GM21737 (cell line): ENCODE results near the gene CLEC2D.
A peak's percentile ranks its signal among the peaks of the same experiment; 100 is the strongest.
"Not testable (repeated sequence)": the region's sequence is repeated elsewhere in the genome, so short reads cannot be mapped to it uniquely, and the experiment has no call there.

Experiments used
- ATAC-seq: cut with Tn5 transposase; IDR thresholded peaks from one replicate; pipeline ENCODE4 v1.9.1; 2021; ENCODE audit warnings: mild to moderate bottlenecking, moderate library complexity; ENCODE audit not compliant: unreplicated experiment

CLEC2D gene

GRCh38 chr12:9669534-9669933, at the start of gene CLEC2D:
Gene CLEC2D (plus strand): TSS chr12:9669713. CDS start chr12:9669735, 22 bp downstream.
- ATAC-seq = peak; percentile 31

- no peak for ATAC-seq
Measured at GRCh38 chr12:9625019-9625418, 44.5 kb upstream of the CLEC2D start.

GRCh38 chr12:9626291-9626690, 43.2 kb upstream of the CLEC2D start:
- ATAC-seq = no peak

GRCh38 chr12:9626821-9627220, 42.7 kb upstream of the CLEC2D start:
- no peak for ATAC-seq

- ATAC-seq = no peak
Measured at GRCh38 chr12:9632766-9633165, 36.7 kb upstream of the CLEC2D start.

- ATAC-seq = no peak
Measured at GRCh38 chr12:9634177-9634803, 35.2 kb upstream of the CLEC2D start.

GRCh38 chr12:9634969-9635754, 34.4 kb upstream of the CLEC2D start:
- ATAC-seq = no peak

GRCh38 chr12:9636150-9636850, 33.2 kb upstream of the CLEC2D start:
- ATAC-seq = no peak

GRCh38 chr12:9636851-9637206, 32.7 kb upstream of the CLEC2D start:
- ATAC-seq = no peak

- ATAC-seq = no peak
Measured at GRCh38 chr12:9640024-9640423, 29.5 kb upstream of the CLEC2D start.

- no peak for ATAC-seq
Measured at GRCh38 chr12:9642606-9643265, 26.8 kb upstream of the CLEC2D start.

- no peak for ATAC-seq
Measured at GRCh38 chr12:9643266-9643660, 26.2 kb upstream of the CLEC2D start.

- not testable (repeated sequence) for ATAC-seq
Measured at GRCh38 chr12:9644985-9645551, 24.4 kb upstream of the CLEC2D start.

- no peak for ATAC-seq
Measured at GRCh38 chr12:9646794-9647781, 22.4 kb upstream of the CLEC2D start.

GRCh38 chr12:9647825-9648700, 21.4 kb upstream of the CLEC2D start:
- ATAC-seq = peak; percentile 56

- no peak for ATAC-seq
Measured at GRCh38 chr12:9648701-9649531, 20.6 kb upstream of the CLEC2D start.

GRCh38 chr12:9649532-9649940, 20.0 kb upstream of the CLEC2D start:
- ATAC-seq = no peak

GRCh38 chr12:9650151-9650576, 19.3 kb upstream of the CLEC2D start:
- no peak for ATAC-seq
